Smooth muscle cell (in vitro differentiated cells): ENCODE data around the gene FAAP20. TPM values are rescaled to one million over a fixed set of nuclear protein-coding genes. Genes with fewer than 3 reads are reported as not detected.

Source experiments
- DNase-seq: peaks from one replicate; lab custom pipeline; 2025; ENCODE audit not compliant: unreplicated experiment; lab: John Stamatoyannopoulos, UW
- H2AFZ ChIP-seq: fragments of 200-600 bp; sonication (generic); 2 replicates; pipeline ENCODE4 v1.6.0; 2016; ENCODE audit warnings: antibody characterized with exemption, low read depth, mild to moderate bottlenecking
- H3F3A ChIP-seq: fragments of 200-600 bp; sonication (generic); 2 replicates; pipeline ENCODE4 v1.6.0; 2017; ENCODE audit warnings: antibody characterized with exemption, low read depth
- H3K27ac ChIP-seq: fragments of 200-600 bp; sonication (generic); 2 replicates; pipeline ENCODE4 v1.5.1; 2016; ENCODE audit warnings: low read depth, mild to moderate bottlenecking
- H3K27me3 ChIP-seq: fragments of 200-600 bp; sonication (generic); 2 replicates; pipeline ENCODE4 v1.6.1; 2016; ENCODE audit warnings: low read depth, mild to moderate bottlenecking
- H3K36me3 ChIP-seq: fragments of 200-600 bp; sonication (generic); 2 replicates; pipeline ENCODE4 v1.5.1; 2016; ENCODE audit warnings: low read depth
- H3K4me1 ChIP-seq: fragments of 200-600 bp; sonication (generic); 2 replicates; pipeline ENCODE4 v1.5.1; 2016; ENCODE audit warnings: low read depth
- H3K4me2 ChIP-seq: fragments of 200-600 bp; sonication (generic); 2 replicates; pipeline ENCODE4 v1.6.0; 2016; ENCODE audit warnings: mild to moderate bottlenecking
- H3K4me3 ChIP-seq: fragments of 200-600 bp; sonication (generic); 2 replicates; pipeline ENCODE4 v1.5.1; 2016; ENCODE audit warnings: mild to moderate bottlenecking
- H3K79me2 ChIP-seq: fragments of 200-600 bp; sonication (generic); 2 replicates; pipeline ENCODE4 v1.6.0; 2016; ENCODE audit warnings: low read depth, mild to moderate bottlenecking
- H3K9ac ChIP-seq: fragments of 200-600 bp; sonication (generic); 2 replicates; pipeline ENCODE4 v1.6.0; 2016; ENCODE audit warnings: low read depth
- H3K9me3 ChIP-seq: fragments of 200-600 bp; sonication (generic); replicated peaks from 2 replicates; pipeline ENCODE4 v1.5.1; 2016; ENCODE audit warnings: low read depth
- H4K20me1 ChIP-seq: fragments of 200-600 bp; sonication (generic); 2 replicates; pipeline ENCODE4 v1.6.0; 2016; ENCODE audit warnings: low read depth
- WGBS: methylation state at CpG from one replicate; pipeline ENCODE4 v1.1.7; 2016; ENCODE audit warnings: low lambda C conversion rate; 5-methylcytosine and 5-hydroxymethylcytosine counted together
- polyA plus RNA-seq: library from polyadenylated mRNA; unstranded; fragments of >200 nt; fragmentation: Nextera tagmentation; extraction: Ambion mirVana; gene quantifications from 2 replicates; pipeline ENCODE4 v1.2.1, GENCODE V29; 2016
- total RNA-seq: library from RNA; depleted of rRNA; stranded (reverse); fragments of >200 nt; gene quantifications from 2 replicates; pipeline ENCODE4 v1.2.3, GENCODE V29; 2014
- TF ChIP-seq, protein P1 (sequence below): fragments of 200-600 bp; sonication (generic); IDR thresholded peaks from 2 replicates; pipeline ENCODE4 v1.5.1; 2017; ENCODE audit warnings: borderline replicate concordance, mild to moderate bottlenecking, antibody characterized with exemption; ENCODE audit not compliant: insufficient read depth, poor library complexity, severe bottlenecking

The FAAP20 gene
- total and polyA plus RNA-seq, 2 experiments from 2014 or later: 33.1 to 162 TPM

DNA sequence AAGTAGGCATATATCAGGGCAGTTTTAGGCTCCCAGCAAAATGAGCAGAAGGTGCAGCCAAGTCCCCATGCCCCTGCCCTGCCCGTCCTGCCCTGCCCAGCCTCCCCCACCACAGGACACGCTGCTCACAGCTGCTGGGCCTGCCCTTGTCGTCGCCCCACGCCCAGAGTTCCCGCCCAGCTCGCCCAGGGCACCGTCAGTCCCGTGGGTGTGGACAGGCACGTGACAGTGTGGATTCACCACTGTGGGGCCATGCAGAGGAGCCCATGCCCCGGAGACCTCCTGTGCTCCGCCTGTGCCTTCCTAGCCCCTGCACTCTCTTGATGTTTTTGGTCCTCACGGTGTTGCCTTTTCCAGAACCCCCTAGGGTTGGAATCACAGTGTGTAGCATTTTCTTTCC lies 7.0 kb downstream of the FAAP20 start:
- H3K27ac ChIP-seq: no peak overlapping the region
- WGBS: 80% methylated on average over 12 of the region's 13 CpGs

DNA sequence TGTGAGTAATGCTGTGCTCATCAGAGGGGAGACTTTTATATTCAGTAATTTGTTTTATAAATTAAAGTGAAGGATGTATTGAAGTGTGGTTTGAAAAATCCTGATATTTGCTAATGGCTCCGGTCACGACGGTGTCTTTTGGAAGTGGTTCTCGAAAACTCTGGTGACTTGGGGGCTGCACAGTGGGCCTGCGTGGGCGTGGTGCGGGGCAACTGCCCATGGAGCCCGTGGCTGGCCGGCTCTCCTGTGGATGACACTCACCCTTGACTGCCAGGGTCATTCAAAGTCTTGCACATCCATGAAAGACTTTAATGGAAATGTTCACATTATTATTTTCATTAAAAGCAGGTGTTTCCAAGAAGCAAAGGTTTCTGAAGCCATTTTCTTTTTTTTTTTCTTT lies 7.7 kb downstream of the FAAP20 start:
- TF ChIP-seq, protein P1, sequence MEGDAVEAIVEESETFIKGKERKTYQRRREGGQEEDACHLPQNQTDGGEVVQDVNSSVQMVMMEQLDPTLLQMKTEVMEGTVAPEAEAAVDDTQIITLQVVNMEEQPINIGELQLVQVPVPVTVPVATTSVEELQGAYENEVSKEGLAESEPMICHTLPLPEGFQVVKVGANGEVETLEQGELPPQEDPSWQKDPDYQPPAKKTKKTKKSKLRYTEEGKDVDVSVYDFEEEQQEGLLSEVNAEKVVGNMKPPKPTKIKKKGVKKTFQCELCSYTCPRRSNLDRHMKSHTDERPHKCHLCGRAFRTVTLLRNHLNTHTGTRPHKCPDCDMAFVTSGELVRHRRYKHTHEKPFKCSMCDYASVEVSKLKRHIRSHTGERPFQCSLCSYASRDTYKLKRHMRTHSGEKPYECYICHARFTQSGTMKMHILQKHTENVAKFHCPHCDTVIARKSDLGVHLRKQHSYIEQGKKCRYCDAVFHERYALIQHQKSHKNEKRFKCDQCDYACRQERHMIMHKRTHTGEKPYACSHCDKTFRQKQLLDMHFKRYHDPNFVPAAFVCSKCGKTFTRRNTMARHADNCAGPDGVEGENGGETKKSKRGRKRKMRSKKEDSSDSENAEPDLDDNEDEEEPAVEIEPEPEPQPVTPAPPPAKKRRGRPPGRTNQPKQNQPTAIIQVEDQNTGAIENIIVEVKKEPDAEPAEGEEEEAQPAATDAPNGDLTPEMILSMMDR: no peak
- Histone ChIP-seq H3K9ac (no peak overlapping the region), H4K20me1 (no peaks in the 10 kb centered on the region), H3K79me2 (peaks cover 12% of the 10 kb centered on the region), H3K27me3 (no peaks in the 10 kb centered on the region), H3K36me3 (no peaks in the 10 kb centered on the region), H3K4me2 (no peak overlapping the region), H3K9me3 (no peaks in the 10 kb centered on the region), H3K4me3 (no peak overlapping the region), H3K4me1 (peaks cover 13% of the 10 kb centered on the region), H3F3A (peaks cover 9% of the 10 kb centered on the region), H3K27ac (no peak overlapping the region), H2AFZ (no peak overlapping the region)
- WGBS: 97% methylated on average over 9 of the region's 9 CpGs
- DNase-seq: no peak

More for the DNA sequence above, 7.0 kb downstream of the FAAP20 start:
- Histone ChIP-seq H3K27me3 (no peaks in the 10 kb centered on the region), H3K9ac (no peak overlapping the region), H3K4me1 (peaks cover 18% of the 10 kb centered on the region), H3K4me3 (no peak overlapping the region), H3K9me3 (no peaks in the 10 kb centered on the region), H2AFZ (no peak overlapping the region), H3K4me2 (no peak overlapping the region), H3K79me2 (peaks cover 19% of the 10 kb centered on the region), H3K36me3 (no peaks in the 10 kb centered on the region), H3F3A (peaks cover 15% of the 10 kb centered on the region), H4K20me1 (no peaks in the 10 kb centered on the region)
- TF ChIP-seq, protein P1: no peak
- DNase-seq: no peak

DNA sequence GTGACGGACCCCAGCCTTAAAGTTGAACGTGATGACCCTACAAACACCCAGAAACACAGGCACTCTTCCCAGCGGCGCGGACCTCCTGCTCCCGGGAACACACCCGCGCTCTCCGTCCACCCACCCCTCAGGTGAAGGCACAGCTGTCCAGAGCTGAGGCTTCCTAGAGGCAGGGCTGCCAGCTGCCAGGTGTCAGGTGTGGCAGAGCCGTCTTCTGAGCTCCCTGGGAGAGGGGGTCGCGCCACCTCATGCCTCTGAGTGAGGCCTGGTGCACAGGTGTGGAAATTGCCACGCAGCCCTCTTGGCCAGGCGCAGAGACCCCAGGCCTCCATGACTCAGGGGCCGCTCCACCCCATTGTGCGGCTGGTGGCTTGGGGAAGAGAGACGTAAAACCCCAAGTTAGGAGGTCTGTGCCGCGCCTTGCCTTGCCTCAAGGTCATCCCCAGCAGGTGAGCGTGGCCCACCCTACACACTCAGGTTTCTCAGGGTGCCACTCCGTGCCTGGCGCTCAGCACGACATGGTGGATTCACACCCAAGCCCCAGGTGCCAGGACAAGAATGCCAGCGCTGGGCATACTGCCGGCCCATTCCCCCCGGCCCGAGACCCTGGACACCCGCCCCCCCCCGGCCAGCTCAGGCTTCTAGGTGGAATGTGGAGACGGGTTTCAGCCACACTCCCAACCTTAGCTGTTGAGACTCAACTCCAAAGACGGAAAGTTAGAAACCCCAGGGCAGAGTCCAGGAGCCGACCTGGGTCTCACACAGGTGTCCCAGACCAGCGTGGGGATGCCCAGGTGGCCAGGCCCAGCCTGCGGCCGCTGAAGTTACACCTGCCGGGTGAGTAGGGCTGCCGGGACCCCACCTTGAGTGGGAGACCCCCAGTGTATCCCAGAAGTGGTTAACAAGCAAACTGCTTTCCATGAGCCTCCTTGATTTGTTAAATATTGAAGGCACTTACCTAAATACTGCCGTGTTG lies 8.4 kb downstream of the FAAP20 start:
- Histone ChIP-seq H3K4me3 (no peak overlapping the region), H3K9ac (no peak overlapping the region), H3K4me1 (peaks cover 10% of the 10 kb centered on the region), H3K36me3 (no peaks in the 10 kb centered on the region), H4K20me1 (no peaks in the 10 kb centered on the region), H3K27ac (no peak overlapping the region), H3F3A (peaks cover 9% of the 10 kb centered on the region), H3K27me3 (no peaks in the 10 kb centered on the region), H3K79me2 (peaks cover 4% of the 10 kb centered on the region), H3K4me2 (no peak overlapping the region), H2AFZ (no peak overlapping the region), H3K9me3 (no peaks in the 10 kb centered on the region)
- TF ChIP-seq, protein P1: no peak
- WGBS: 97% methylated on average over 37 of the region's 38 CpGs
- DNase-seq: no peak
